HEK293 (cell line): Measurements from ENCODE around the gene OR52E5.
A peak's percentile ranks its signal among the peaks of the same experiment; 100 is the strongest.

Experiments used
- CTCF ChIA-PET: fragments of 350-600 bp; formaldehyde crosslinking; extraction: SDS; loops from one replicate; lab custom pipeline; 2021; ENCODE audit warnings: antibody characterized with exemption; lab: Yijun Ruan, JAX
- POLR2A ChIA-PET: fragments of 300-600 bp; formaldehyde crosslinking; extraction: SDS; loops from one replicate; lab custom pipeline; 2020; ENCODE audit warnings: antibody characterized with exemption, inconsistent platforms; lab: Yijun Ruan, JAX
- H3K27ac ChIP-seq: fragments of 200-500 bp; sonication (Bioruptor generic); 2 replicates; pipeline ENCODE4 v1.5.1; 2014; ENCODE audit warnings: low read depth, low read length, control low read depth, inconsistent platforms; ENCODE audit errors: extremely low read depth
- H3K36me3 ChIP-seq, 2 experiments: fragments of 200-500 bp in 1 of 2; sonication (Bioruptor generic) in 1 of 2; 1 replicate in 1 of 2; 2 replicates in 1 of 2; pipeline ENCODE4 v1.5.1; 2014 to 2017; ENCODE audit warnings: inconsistent platforms in 2 of 2, low read length in 2 of 2; ENCODE audit not compliant: control insufficient read depth in 2 of 2, insufficient read depth in 1 of 2
- H3K4me1 ChIP-seq: fragments of 200-500 bp; sonication (Bioruptor generic); 2 replicates; pipeline ENCODE4 v1.5.1; 2014; ENCODE audit warnings: mild to moderate bottlenecking, low read length, inconsistent platforms; ENCODE audit not compliant: control insufficient read depth, insufficient read depth
- H3K4me3 ChIP-seq: 2 replicates; pipeline ENCODE4 v1.5.1; 2011; ENCODE audit warnings: low read depth, mild to moderate bottlenecking, control low read depth, low read length, moderate library complexity
- H3K9me3 ChIP-seq: fragments of 200-500 bp; sonication (Bioruptor generic); 2 replicates; pipeline ENCODE4 v1.5.1; 2014; ENCODE audit warnings: low read depth, low read length, inconsistent platforms; ENCODE audit not compliant: control insufficient read depth, insufficient read depth
- BCL11A ChIP-seq: fragments of 450-650 bp; formaldehyde crosslinking; IDR thresholded peaks from 2 replicates; pipeline ENCODE4 v1.5.1; 2016; ENCODE audit warnings: low read depth, missing biosample characterization, missing genetic modification characterization
- EGR2 ChIP-seq: fragments of 450-650 bp; formaldehyde crosslinking; IDR thresholded peaks from 2 replicates; pipeline ENCODE4 v1.5.1; 2016; ENCODE audit warnings: low read depth, missing biosample characterization, missing genetic modification characterization
- KLF1 ChIP-seq: fragments of 450-650 bp; formaldehyde crosslinking; IDR thresholded peaks from 2 replicates; pipeline ENCODE4 v1.5.1; 2016; ENCODE audit warnings: missing biosample characterization, missing genetic modification characterization
- MEIS1 ChIP-seq: sonication (generic); formaldehyde crosslinking; IDR thresholded peaks from 2 replicates; pipeline ENCODE4 v1.8.1; 2022; ENCODE audit warnings: missing genetic modification reagents, mild to moderate bottlenecking, borderline replicate concordance
- OSR2 ChIP-seq: fragments of 450-650 bp; formaldehyde crosslinking; IDR thresholded peaks from 2 replicates; pipeline ENCODE4 v1.5.1; 2016; ENCODE audit warnings: missing biosample characterization, missing genetic modification characterization
- YY2 ChIP-seq: fragments of 450-650 bp; formaldehyde crosslinking; IDR thresholded peaks from 2 replicates; pipeline ENCODE4 v1.5.1; 2016; ENCODE audit warnings: missing biosample characterization, missing genetic modification characterization
- ZBTB17 ChIP-seq: fragments of 450-650 bp; formaldehyde crosslinking; IDR thresholded peaks from 2 replicates; pipeline ENCODE4 v1.5.1; 2016; ENCODE audit warnings: missing biosample characterization, missing genetic modification characterization
- ZFP3 ChIP-seq: fragments of 450-650 bp; formaldehyde crosslinking; IDR thresholded peaks from 2 replicates; pipeline ENCODE4 v1.5.1; 2016; ENCODE audit warnings: low read depth, missing biosample characterization, missing genetic modification characterization
- ZNF148 ChIP-seq: fragments of 450-650 bp; formaldehyde crosslinking; IDR thresholded peaks from 2 replicates; pipeline ENCODE4 v1.5.0; 2017; ENCODE audit warnings: missing biosample characterization, missing genetic modification characterization, borderline replicate concordance
- ZNF175 ChIP-seq: fragments of 450-650 bp; formaldehyde crosslinking; IDR thresholded peaks from 2 replicates; pipeline ENCODE4 v1.5.1; 2016; ENCODE audit warnings: missing biosample characterization, missing genetic modification characterization
- ZNF18 ChIP-seq: fragments of 450-650 bp; formaldehyde crosslinking; IDR thresholded peaks from 2 replicates; pipeline ENCODE4 v1.5.1; 2016; ENCODE audit warnings: missing biosample characterization, missing genetic modification characterization
- ZNF214 ChIP-seq: fragments of 450-650 bp; formaldehyde crosslinking; IDR thresholded peaks from 2 replicates; pipeline ENCODE4 v1.5.1; 2017; ENCODE audit warnings: missing biosample characterization, mild to moderate bottlenecking, missing genetic modification characterization, borderline replicate concordance
- ZNF266 ChIP-seq: fragments of 450-650 bp; formaldehyde crosslinking; IDR thresholded peaks from 2 replicates; pipeline ENCODE4 v1.5.1; 2016; ENCODE audit warnings: missing biosample characterization, missing genetic modification characterization, low read depth
- ZNF501 ChIP-seq: fragments of 450-650 bp; formaldehyde crosslinking; IDR thresholded peaks from 2 replicates; pipeline ENCODE4 v1.5.1; 2016; ENCODE audit warnings: missing biosample characterization, missing genetic modification characterization
- ZNF521 ChIP-seq: fragments of 450-650 bp; formaldehyde crosslinking; IDR thresholded peaks from 2 replicates; pipeline ENCODE4 v1.5.1; 2017; ENCODE audit warnings: missing biosample characterization, mild to moderate bottlenecking, missing genetic modification characterization
- ZNF549 ChIP-seq: fragments of 450-650 bp; IDR thresholded peaks from 2 replicates; pipeline ENCODE4 v1.5.1; 2018; ENCODE audit warnings: missing biosample characterization, missing genetic modification characterization, mild to moderate bottlenecking, inconsistent platforms, moderate library complexity
- ZNF558 ChIP-seq: fragments of 450-650 bp; formaldehyde crosslinking; IDR thresholded peaks from 2 replicates; pipeline ENCODE4 v1.5.1; 2016; ENCODE audit warnings: missing biosample characterization, missing genetic modification characterization
- ZNF585B ChIP-seq: fragments of 450-650 bp; formaldehyde crosslinking; IDR thresholded peaks from 2 replicates; pipeline ENCODE4 v1.5.1; 2016; ENCODE audit warnings: missing biosample characterization, missing genetic modification characterization
- ZNF670 ChIP-seq: fragments of 450-650 bp; formaldehyde crosslinking; IDR thresholded peaks from 2 replicates; pipeline ENCODE4 v1.5.1; 2016; ENCODE audit warnings: missing biosample characterization, missing genetic modification characterization, low read depth
- TF ChIP-seq, protein P1 (sequence below): fragments of 450-650 bp; formaldehyde crosslinking; IDR thresholded peaks from 2 replicates; pipeline ENCODE4 v1.5.1; 2016; ENCODE audit warnings: missing biosample characterization, missing genetic modification characterization
- TF ChIP-seq, protein P2 (sequence below): fragments of 450-650 bp; formaldehyde crosslinking; IDR thresholded peaks from 2 replicates; pipeline ENCODE4 v1.5.1; 2016; ENCODE audit warnings: missing biosample characterization, missing genetic modification characterization

OR52E5 gene

GRCh38 chr11:5928811-5929210 lies 35.8 kb downstream of the OR52E5 start (continued):
- TF ChIP-seq OSR2 (no peak), YY2 (tag by site-specific recombination) (no peak), ZNF521 (tag by site-specific recombination) (no peak), ZNF148 (tag by site-specific recombination) (no peak)

DNA sequence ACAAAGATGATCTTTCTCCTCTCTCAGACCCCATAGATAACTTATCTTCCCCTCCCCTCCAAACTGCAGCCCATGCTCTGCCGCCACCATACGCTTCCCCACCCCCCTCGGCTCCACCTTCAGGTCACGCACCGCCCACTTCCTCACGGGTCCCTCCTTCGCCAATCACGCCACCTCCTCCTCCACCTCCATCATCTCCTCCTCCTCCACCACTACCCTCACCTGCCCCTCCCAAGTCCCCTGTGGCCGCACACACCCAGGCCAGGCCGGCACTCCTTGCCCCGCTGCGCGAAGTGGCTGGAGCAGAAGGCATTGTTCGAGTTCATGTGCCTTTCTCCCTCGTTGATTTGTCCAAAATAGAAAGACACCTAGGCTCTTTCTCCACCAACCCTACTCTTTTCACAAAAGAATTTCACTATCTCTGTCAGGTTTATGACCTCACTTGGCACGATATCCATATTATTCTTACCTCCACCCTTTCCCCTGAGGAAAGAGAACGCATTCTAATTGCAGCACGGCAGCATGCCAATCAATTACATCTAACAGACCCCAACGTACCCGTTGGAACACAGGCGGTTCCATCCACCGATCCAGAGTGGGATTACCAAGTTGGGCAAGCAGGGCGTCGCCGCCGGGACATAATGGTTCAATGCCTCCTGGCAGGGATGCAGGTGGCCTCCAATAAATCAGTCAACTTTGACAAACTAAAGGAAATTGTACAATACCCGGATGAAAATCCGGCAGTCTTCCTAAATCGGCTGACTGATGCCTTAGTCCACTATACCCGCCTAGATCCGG lies 36.8 kb downstream of the OR52E5 start:
- ChIA-PET CTCF (no interaction called here), POLR2A (no interaction called here)
- TF ChIP-seq ZNF549 (no peak), ZNF214 (no peak), ZBTB17 (no peak), ZFP3 (tag by site-specific recombination) (no peak), EGR2 (tag by site-specific recombination) (peak; percentile 21; the same call in 1 of the 2 replicates), OSR2 (no peak)
- Histone ChIP-seq H3K4me3 (no peak overlapping the region), H3K36me3 (no peaks in the 10 kb centered on the region), H3K4me1 (no peaks in the 10 kb centered on the region), H3K27ac (no peak overlapping the region), H3K9me3 (no peaks in the 10 kb centered on the region)

DNA sequence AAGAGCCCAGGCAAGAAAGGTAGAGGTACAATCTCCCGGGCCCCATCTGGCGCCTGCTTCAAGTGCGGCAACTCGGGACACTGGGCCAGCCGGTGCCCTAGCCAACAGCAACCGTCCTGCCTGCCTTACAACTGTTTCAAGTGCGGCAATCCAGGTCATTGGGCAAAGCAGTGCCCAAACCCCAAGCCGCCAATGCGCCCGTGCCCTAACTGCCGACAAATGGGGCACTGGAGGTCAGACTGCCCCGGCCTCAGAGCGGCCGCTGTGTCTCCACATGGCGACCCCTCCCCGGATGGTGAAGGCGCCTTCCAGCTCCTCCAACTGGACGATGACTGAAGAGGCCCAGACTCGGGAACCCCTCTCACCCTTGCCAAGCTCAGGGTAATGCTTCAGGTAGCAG lies 37.6 kb downstream of the OR52E5 start:
- Histone ChIP-seq H3K4me3 (no peak overlapping the region), H3K27ac (no peak overlapping the region), H3K4me1 (no peaks in the 10 kb centered on the region), H3K36me3 (no peaks in the 10 kb centered on the region), H3K9me3 (no peaks in the 10 kb centered on the region)
- TF ChIP-seq ZNF585B (tag by site-specific recombination) (no peak), MEIS1 (no peak), ZNF558 (tag by site-specific recombination) (no peak), ZNF175 (tag by site-specific recombination) (no peak), ZNF670 (tag by site-specific recombination) (no peak), ZNF266 (tag by site-specific recombination) (no peak), ZNF501 (no peak), ZNF18 (tag by site-specific recombination) (no peak), BCL11A (no peak), KLF1 (tag by site-specific recombination) (no peak)
- TF ChIP-seq, protein P1, sequence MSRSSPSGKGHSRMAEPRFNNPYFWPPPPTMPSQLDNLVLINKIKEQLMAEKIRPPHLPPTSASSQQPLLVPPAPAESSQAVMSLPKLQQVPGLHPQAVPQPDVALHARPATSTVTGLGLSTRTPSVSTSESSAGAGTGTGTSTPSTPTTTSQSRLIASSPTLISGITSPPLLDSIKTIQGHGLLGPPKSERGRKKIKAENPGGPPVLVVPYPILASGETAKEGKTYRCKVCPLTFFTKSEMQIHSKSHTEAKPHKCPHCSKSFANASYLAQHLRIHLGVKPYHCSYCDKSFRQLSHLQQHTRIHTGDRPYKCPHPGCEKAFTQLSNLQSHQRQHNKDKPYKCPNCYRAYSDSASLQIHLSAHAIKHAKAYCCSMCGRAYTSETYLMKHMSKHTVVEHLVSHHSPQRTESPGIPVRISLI, result no peak
- TF ChIP-seq, protein P2, sequence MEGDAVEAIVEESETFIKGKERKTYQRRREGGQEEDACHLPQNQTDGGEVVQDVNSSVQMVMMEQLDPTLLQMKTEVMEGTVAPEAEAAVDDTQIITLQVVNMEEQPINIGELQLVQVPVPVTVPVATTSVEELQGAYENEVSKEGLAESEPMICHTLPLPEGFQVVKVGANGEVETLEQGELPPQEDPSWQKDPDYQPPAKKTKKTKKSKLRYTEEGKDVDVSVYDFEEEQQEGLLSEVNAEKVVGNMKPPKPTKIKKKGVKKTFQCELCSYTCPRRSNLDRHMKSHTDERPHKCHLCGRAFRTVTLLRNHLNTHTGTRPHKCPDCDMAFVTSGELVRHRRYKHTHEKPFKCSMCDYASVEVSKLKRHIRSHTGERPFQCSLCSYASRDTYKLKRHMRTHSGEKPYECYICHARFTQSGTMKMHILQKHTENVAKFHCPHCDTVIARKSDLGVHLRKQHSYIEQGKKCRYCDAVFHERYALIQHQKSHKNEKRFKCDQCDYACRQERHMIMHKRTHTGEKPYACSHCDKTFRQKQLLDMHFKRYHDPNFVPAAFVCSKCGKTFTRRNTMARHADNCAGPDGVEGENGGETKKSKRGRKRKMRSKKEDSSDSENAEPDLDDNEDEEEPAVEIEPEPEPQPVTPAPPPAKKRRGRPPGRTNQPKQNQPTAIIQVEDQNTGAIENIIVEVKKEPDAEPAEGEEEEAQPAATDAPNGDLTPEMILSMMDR, result no peak
- ChIA-PET POLR2A (no interaction called here), CTCF (no interaction called here)
